ENCODE measurements around the gene PRDM16. TPM values are rescaled to one million over a fixed set of nuclear protein-coding genes. Genes with fewer than 3 reads are reported as not detected.

The PRDM16 gene
- total RNA-seq, 1 donor from 2014 or later: 0.79 TPM

GRCh38 chr1:3074800-3075199 lies 5.8 kb downstream of the PRDM16 start:
- DNase-seq (ENCODE audit: low read depth) (no peak), FAIRE-seq (no peak)
- no peak for TF ChIP-seq CTCF (IDR thresholded peaks at IDR 0.05; ENCODE audit: insufficient read depth, low read length, severe bottlenecking)
- H3K27me3 ChIP-seq (ENCODE audit: control insufficient read depth, insufficient read depth, low read length): peaks cover 4% of the 10 kb centered on the region
- H3K4me3 ChIP-seq (ENCODE audit: low read depth, low read length): no peak overlapping the region
- H3K36me3 ChIP-seq (ENCODE audit: control insufficient read depth, insufficient read depth, low read length): no peaks in the 10 kb centered on the region

DNA sequence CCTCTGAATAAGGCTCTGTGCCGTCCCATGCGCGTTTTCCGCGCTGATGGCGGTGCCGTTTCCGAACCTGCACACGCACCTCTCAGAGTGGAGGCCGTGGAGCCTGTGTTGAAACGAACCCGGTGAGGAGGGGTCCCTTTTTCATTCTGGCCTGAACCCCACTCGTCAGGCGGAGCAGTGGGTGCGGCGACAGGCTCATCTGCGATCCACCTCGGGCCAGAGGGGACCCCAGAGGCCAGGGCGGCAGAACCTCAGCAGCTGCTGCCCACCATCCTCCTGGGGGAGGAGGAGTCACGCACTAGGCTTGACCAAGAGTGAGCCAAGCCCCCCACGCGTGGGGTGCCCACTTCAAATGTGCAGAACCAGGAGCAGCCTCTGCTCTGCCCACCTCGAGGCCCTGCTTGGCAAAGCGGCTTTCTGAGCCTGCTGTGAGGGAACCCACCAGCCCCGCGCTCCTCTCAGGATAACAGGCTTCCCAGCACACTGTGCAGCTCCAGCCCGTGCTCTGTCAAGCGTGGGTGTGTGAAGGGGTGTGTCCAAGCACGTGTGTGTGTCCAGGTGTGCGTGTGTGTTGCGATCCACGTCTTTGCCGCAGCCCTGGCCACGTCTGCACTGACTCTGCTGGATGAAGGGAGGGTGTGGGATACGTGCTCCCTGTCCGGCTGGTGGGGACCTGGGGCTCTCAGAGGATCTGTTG lies 6.8 kb downstream of the PRDM16 start:
- H3K27me3 ChIP-seq (ENCODE audit: control insufficient read depth, insufficient read depth, low read length): peaks cover 4% of the 10 kb centered on the region
- DNase-seq (ENCODE audit: low read depth): peak; percentile 23
- TF ChIP-seq CTCF (IDR thresholded peaks at IDR 0.05; ENCODE audit: insufficient read depth, low read length, severe bottlenecking): no peak
- no peak for FAIRE-seq
- no peaks in the 10 kb centered on the region for H3K36me3 ChIP-seq (ENCODE audit: control insufficient read depth, insufficient read depth, low read length)
- no peak overlapping the region for H3K4me3 ChIP-seq (ENCODE audit: low read depth, low read length)

GRCh38 chr1:3076363-3076740 lies 7.3 kb downstream of the PRDM16 start:
- FAIRE-seq: no peak
- Histone ChIP-seq H3K4me3 (ENCODE audit: low read depth, low read length) (no peak overlapping the region), H3K36me3 (ENCODE audit: control insufficient read depth, insufficient read depth, low read length) (no peaks in the 10 kb centered on the region), H3K27me3 (ENCODE audit: control insufficient read depth, insufficient read depth, low read length) (peaks cover 4% of the 10 kb centered on the region)
- DNase-seq (ENCODE audit: low read depth): no peak
- TF ChIP-seq CTCF (IDR thresholded peaks at IDR 0.05; ENCODE audit: insufficient read depth, low read length, severe bottlenecking): no peak

DNA sequence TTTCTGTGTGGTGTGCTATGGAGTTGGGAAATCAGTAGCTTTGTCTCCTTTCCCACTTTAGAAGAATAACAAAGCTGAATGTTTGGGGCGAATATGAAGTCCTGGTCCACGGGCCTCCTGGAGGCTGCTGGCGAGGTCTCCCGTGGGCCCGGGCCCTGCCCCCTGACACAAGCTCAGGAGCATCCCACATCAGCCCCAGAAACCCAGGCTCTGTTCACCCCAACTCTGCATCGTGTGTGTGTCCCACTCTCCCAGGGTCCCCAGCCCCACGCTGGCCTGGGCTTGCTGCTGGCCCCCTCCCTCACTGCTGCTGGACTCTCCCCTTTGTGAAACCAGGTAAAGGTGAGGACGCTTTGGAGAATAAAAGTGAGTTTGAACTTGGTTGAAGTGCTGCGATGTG lies 8.1 kb downstream of the PRDM16 start:
- no peak for TF ChIP-seq CTCF (IDR thresholded peaks at IDR 0.05; ENCODE audit: insufficient read depth, low read length, severe bottlenecking)
- no peak overlapping the region for H3K4me3 ChIP-seq (ENCODE audit: low read depth, low read length)
- DNase-seq (ENCODE audit: low read depth) (no peak), FAIRE-seq (no peak)
- H3K27me3 ChIP-seq (ENCODE audit: control insufficient read depth, insufficient read depth, low read length): peaks cover 4% of the 10 kb centered on the region
- H3K36me3 ChIP-seq (ENCODE audit: control insufficient read depth, insufficient read depth, low read length): no peaks in the 10 kb centered on the region

DNA sequence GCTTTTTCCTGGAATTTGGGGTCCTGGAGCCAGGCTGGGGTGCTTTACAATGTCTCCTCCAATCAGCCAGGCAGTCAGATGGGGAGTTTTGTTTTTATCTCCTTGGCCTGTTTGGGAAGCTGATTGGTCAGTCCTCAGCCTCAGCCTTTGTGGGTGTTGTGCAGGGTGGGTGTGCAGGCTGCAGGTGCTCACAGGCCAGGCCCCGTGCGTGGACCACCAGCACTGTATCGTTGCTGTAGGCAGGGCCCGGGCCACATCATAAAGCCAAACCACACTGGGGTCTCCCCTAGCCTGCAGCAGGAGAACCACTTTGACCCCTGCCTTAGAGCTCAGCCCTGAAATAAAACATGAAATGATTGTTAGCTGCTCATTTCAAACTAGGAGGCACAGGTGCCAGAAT lies 8.6 kb downstream of the PRDM16 start:
- H3K27me3 ChIP-seq (ENCODE audit: control insufficient read depth, insufficient read depth, low read length): peaks cover 4% of the 10 kb centered on the region
- TF ChIP-seq CTCF (IDR thresholded peaks at IDR 0.05; ENCODE audit: insufficient read depth, low read length, severe bottlenecking): no peak
- DNase-seq (ENCODE audit: low read depth) (no peak), FAIRE-seq (no peak)
- H3K36me3 ChIP-seq (ENCODE audit: control insufficient read depth, insufficient read depth, low read length): no peaks in the 10 kb centered on the region
- no peak overlapping the region for H3K4me3 ChIP-seq (ENCODE audit: low read depth, low read length)

DNA sequence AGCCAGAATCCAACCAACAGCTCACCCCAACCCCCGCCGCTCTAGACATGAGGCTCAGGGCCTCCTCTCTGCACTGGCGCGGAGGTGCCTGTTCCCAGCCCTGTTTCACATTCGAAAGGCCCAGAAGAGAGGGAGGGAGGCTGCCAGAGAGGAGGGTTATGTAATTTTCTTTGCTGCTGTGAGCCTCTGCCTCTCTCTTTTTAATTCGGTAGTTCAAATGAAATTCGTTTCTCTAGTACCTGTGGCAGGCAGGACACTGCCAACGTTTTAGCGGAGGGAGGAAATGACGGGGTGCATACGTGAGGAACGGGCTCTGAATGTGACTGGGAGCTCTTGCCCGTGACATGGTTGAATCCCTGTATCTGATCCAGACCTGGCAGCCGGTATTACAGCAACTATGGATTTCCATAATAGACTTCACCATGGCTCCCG lies 9.4 kb downstream of the PRDM16 start:
- FAIRE-seq (no peak), DNase-seq (ENCODE audit: low read depth) (no peak)
- Histone ChIP-seq H3K27me3 (ENCODE audit: control insufficient read depth, insufficient read depth, low read length) (peaks cover 2% of the 10 kb centered on the region), H3K4me3 (ENCODE audit: low read depth, low read length) (no peak overlapping the region), H3K36me3 (ENCODE audit: control insufficient read depth, insufficient read depth, low read length) (no peaks in the 10 kb centered on the region)
- TF ChIP-seq CTCF (IDR thresholded peaks at IDR 0.05; ENCODE audit: insufficient read depth, low read length, severe bottlenecking): no peak

All from bronchial epithelial cell (primary cell).